ENCODE measurements around the gene YY1. TPM values are rescaled to one million over a fixed set of nuclear protein-coding genes. Genes with fewer than 3 reads are reported as not detected.

The YY1 gene
- total RNA-seq, 4 donors from 2014 or later: 39.3 to 48.7 (median 43.7) TPM

- H3K4me3 ChIP-seq: no peak overlapping the region
- DNase-seq: no peak
- intact Hi-C loops (cut with DNase I; ENCODE audit: low total_unique reads): no loop called here
- H3K4me1 ChIP-seq: no peaks in the 10 kb centered on the region
- H3K27me3 ChIP-seq: no peaks in the 10 kb centered on the region
- no peak overlapping the region for H3K27ac ChIP-seq
- in situ Hi-C loops (cut with MboI; ENCODE audit: low sequenced_read_pairs in 4 of 4): no loop called here
- ATAC-seq: no peak
- H3K9me3 ChIP-seq: no peaks in the 10 kb centered on the region
- no peak for TF ChIP-seq CTCF (IDR thresholded peaks at IDR 0.05 in 4 of 5, conservative IDR thresholded peaks at IDR 0.05 in 1 of 5)
- no peak for TF ChIP-seq POLR2A (IDR thresholded peaks at IDR 0.05)
- H3K36me3 ChIP-seq: no peaks in the 10 kb centered on the region
Observed at GRCh38 chr14:100325231-100325632, 86.3 kb downstream of the YY1 start.

- Histone ChIP-seq H3K9me3 (no peaks in the 10 kb centered on the region), H3K4me3 (no peak overlapping the region), H3K27me3 (no peaks in the 10 kb centered on the region), H3K27ac (no peak overlapping the region), H3K36me3 (no peaks in the 10 kb centered on the region), H3K4me1 (no peaks in the 10 kb centered on the region)
- intact Hi-C loops (cut with DNase I; ENCODE audit: low total_unique reads) (no loop called here), in situ Hi-C loops (cut with MboI; ENCODE audit: low sequenced_read_pairs in 4 of 4) (no loop called here)
- ATAC-seq: no peak
- no peak for TF ChIP-seq POLR2A (IDR thresholded peaks at IDR 0.05)
- TF ChIP-seq CTCF (IDR thresholded peaks at IDR 0.05 in 4 of 5, conservative IDR thresholded peaks at IDR 0.05 in 1 of 5): no peak
- no peak for DNase-seq
Observed at GRCh38 chr14:100325958-100326357, 87.0 kb downstream of the YY1 start.

GRCh38 chr14:100327128-100327527 lies 88.2 kb downstream of the YY1 start:
- DNase-seq (no peak), ATAC-seq (no peak)
- Histone ChIP-seq H3K36me3 (no peaks in the 10 kb centered on the region), H3K27me3 (no peaks in the 10 kb centered on the region), H3K4me1 (no peaks in the 10 kb centered on the region), H3K4me3 (no peak overlapping the region), H3K27ac (no peak overlapping the region), H3K9me3 (no peaks in the 10 kb centered on the region)
- in situ Hi-C loops (cut with MboI; ENCODE audit: low sequenced_read_pairs in 4 of 4): no loop called here
- TF ChIP-seq CTCF (IDR thresholded peaks at IDR 0.05 in 4 of 5, conservative IDR thresholded peaks at IDR 0.05 in 1 of 5) (no peak), POLR2A (IDR thresholded peaks at IDR 0.05) (no peak)
- intact Hi-C loops (cut with DNase I; ENCODE audit: low total_unique reads): no loop called here

- intact Hi-C loops (cut with DNase I; ENCODE audit: low total_unique reads) (no loop called here), in situ Hi-C loops (cut with MboI; ENCODE audit: low sequenced_read_pairs in 4 of 4) (no loop called here)
- TF ChIP-seq POLR2A (IDR thresholded peaks at IDR 0.05): no peak
- TF ChIP-seq CTCF (IDR thresholded peaks at IDR 0.05 in 4 of 5, conservative IDR thresholded peaks at IDR 0.05 in 1 of 5): no peak
- no peak overlapping the region for H3K27ac ChIP-seq
- no peak for DNase-seq
- no peaks in the 10 kb centered on the region for H3K4me1 ChIP-seq
- no peaks in the 10 kb centered on the region for H3K9me3 ChIP-seq
- ATAC-seq: no peak
- H3K27me3 ChIP-seq: no peaks in the 10 kb centered on the region
- H3K36me3 ChIP-seq: no peaks in the 10 kb centered on the region
- no peak overlapping the region for H3K4me3 ChIP-seq
Observed at GRCh38 chr14:100328495-100329163, 89.7 kb downstream of the YY1 start.
